ENCODE measurements around the gene CRNKL1.

The CRNKL1 gene

GRCh38 chr20:20021835-20022234 lies 30.4 kb downstream of the CRNKL1 start:
- Histone ChIP-seq H3K36me3 (ENCODE audit: insufficient read depth, low read length) (peaks cover 38% of the 10 kb centered on the region), H3K9me3 (ENCODE audit: low read depth, low read length) (no peaks in the 10 kb centered on the region), H3K9ac (ENCODE audit: insufficient read length) (no peak overlapping the region), H3K4me3 (no peak overlapping the region), H3K27ac (peak overlapping the region; percentile 11; the same call in 1 of the 2 replicates)
- no peak for TF ChIP-seq FOXP2 (optimal IDR thresholded peaks at IDR 0.05; ENCODE audit: control extremely low read depth, extremely low read length, insufficient read depth)
- no peak for TF ChIP-seq POLR2AphosphoS5 (IDR thresholded peaks at IDR 0.05; ENCODE audit: borderline replicate concordance, low read depth, low read length)
- no peak for TF ChIP-seq EZH2 (IDR thresholded peaks at IDR 0.05)
- DNase-seq (ENCODE audit: low read depth, low spot score): no peak

- Histone ChIP-seq H3K36me3 (ENCODE audit: insufficient read depth, low read length) (peaks cover 30% of the 10 kb centered on the region), H3K9me3 (ENCODE audit: low read depth, low read length) (no peaks in the 10 kb centered on the region), H3K9ac (ENCODE audit: insufficient read length) (no peak overlapping the region), H3K27ac (no peak overlapping the region), H3K4me3 (no peak overlapping the region)
- no peak for DNase-seq (ENCODE audit: low read depth, low spot score)
- TF ChIP-seq POLR2AphosphoS5 (IDR thresholded peaks at IDR 0.05; ENCODE audit: borderline replicate concordance, low read depth, low read length): no peak
- TF ChIP-seq EZH2 (IDR thresholded peaks at IDR 0.05): no peak
- TF ChIP-seq FOXP2 (optimal IDR thresholded peaks at IDR 0.05; ENCODE audit: control extremely low read depth, extremely low read length, insufficient read depth): no peak
Measured at GRCh38 chr20:20020908-20021307, 31.4 kb downstream of the CRNKL1 start.

GRCh38 chr20:20019123-20019522 lies 33.1 kb downstream of the CRNKL1 start:
- TF ChIP-seq FOXP2 (optimal IDR thresholded peaks at IDR 0.05; ENCODE audit: control extremely low read depth, extremely low read length, insufficient read depth) (no peak), EZH2 (IDR thresholded peaks at IDR 0.05) (no peak), POLR2AphosphoS5 (IDR thresholded peaks at IDR 0.05; ENCODE audit: borderline replicate concordance, low read depth, low read length) (no peak)
- no peak overlapping the region for H3K9ac ChIP-seq (ENCODE audit: insufficient read length)
- no peaks in the 10 kb centered on the region for H3K9me3 ChIP-seq (ENCODE audit: low read depth, low read length)
- no peak overlapping the region for H3K27ac ChIP-seq
- no peak for DNase-seq (ENCODE audit: low read depth, low spot score)
- H3K4me3 ChIP-seq: no peak overlapping the region; the same call in 1 of the 2 replicates
- peaks cover 19% of the 10 kb centered on the region for H3K36me3 ChIP-seq (ENCODE audit: insufficient read depth, low read length)

- Histone ChIP-seq H3K9me3 (ENCODE audit: low read depth, low read length) (no peaks in the 10 kb centered on the region), H3K4me3 (peak overlapping the region; percentile 96), H3K27ac (no peak overlapping the region), H3K9ac (ENCODE audit: insufficient read length) (peak overlapping the region; percentile 93), H3K36me3 (ENCODE audit: insufficient read depth, low read length) (peaks cover 17% of the 10 kb centered on the region)
- TF ChIP-seq FOXP2 (optimal IDR thresholded peaks at IDR 0.05; ENCODE audit: control extremely low read depth, extremely low read length, insufficient read depth): no peak
- no peak for TF ChIP-seq EZH2 (IDR thresholded peaks at IDR 0.05)
- TF ChIP-seq POLR2AphosphoS5 (IDR thresholded peaks at IDR 0.05; ENCODE audit: borderline replicate concordance, low read depth, low read length): no peak
- no peak for DNase-seq (ENCODE audit: low read depth, low spot score)
Measured at GRCh38 chr20:20018366-20018765, 33.9 kb downstream of the CRNKL1 start.

- H3K36me3 ChIP-seq (ENCODE audit: insufficient read depth, low read length): peaks cover 13% of the 10 kb centered on the region
- no peak overlapping the region for H3K27ac ChIP-seq
- peak overlapping the region; percentile 93 for H3K9ac ChIP-seq (ENCODE audit: insufficient read length)
- no peaks in the 10 kb centered on the region for H3K9me3 ChIP-seq (ENCODE audit: low read depth, low read length)
- TF ChIP-seq EZH2 (IDR thresholded peaks at IDR 0.05): no peak
- no peak for TF ChIP-seq POLR2AphosphoS5 (IDR thresholded peaks at IDR 0.05; ENCODE audit: borderline replicate concordance, low read depth, low read length)
- TF ChIP-seq FOXP2 (optimal IDR thresholded peaks at IDR 0.05; ENCODE audit: control extremely low read depth, extremely low read length, insufficient read depth): no peak
- peak overlapping the region; percentile 96 for H3K4me3 ChIP-seq
- no peak for DNase-seq (ENCODE audit: low read depth, low spot score)
Measured at GRCh38 chr20:20017844-20018185, 34.5 kb downstream of the CRNKL1 start.

GRCh38 chr20:20017001-20017843 lies 35.0 kb downstream of the CRNKL1 start, which contains the start of gene NAA20:
Gene NAA20 (plus strand): TSS chr20:20017362. CDS start chr20:20017397, 35 bp downstream.
- Histone ChIP-seq H3K27ac (no peak within 1 kb of the TSS; the same call in 1 of the 2 replicates), H3K4me3 (peak within 1 kb of the TSS; percentile 96), H3K36me3 (ENCODE audit: insufficient read depth, low read length) (peaks cover 8% of the 10 kb centered on the region), H3K9me3 (ENCODE audit: low read depth, low read length) (no peaks in the 10 kb centered on the region), H3K9ac (ENCODE audit: insufficient read length) (peak within 1 kb of the TSS; percentile 93)
- TF ChIP-seq EZH2 (IDR thresholded peaks at IDR 0.05) (no peak), FOXP2 (optimal IDR thresholded peaks at IDR 0.05; ENCODE audit: control extremely low read depth, extremely low read length, insufficient read depth) (peak; percentile 58), POLR2AphosphoS5 (IDR thresholded peaks at IDR 0.05; ENCODE audit: borderline replicate concordance, low read depth, low read length) (peak; percentile 77)
- DNase-seq (ENCODE audit: low read depth, low spot score): no peak

GRCh38 chr20:20014659-20015058 lies 37.6 kb downstream of the CRNKL1 start:
- H3K9ac ChIP-seq (ENCODE audit: insufficient read length): no peak overlapping the region
- no peak overlapping the region for H3K4me3 ChIP-seq
- no peak overlapping the region for H3K27ac ChIP-seq
- DNase-seq (ENCODE audit: low read depth, low spot score): no peak
- H3K36me3 ChIP-seq (ENCODE audit: insufficient read depth, low read length): peaks cover 5% of the 10 kb centered on the region
- H3K9me3 ChIP-seq (ENCODE audit: low read depth, low read length): no peaks in the 10 kb centered on the region
- TF ChIP-seq FOXP2 (optimal IDR thresholded peaks at IDR 0.05; ENCODE audit: control extremely low read depth, extremely low read length, insufficient read depth): no peak
- TF ChIP-seq EZH2 (IDR thresholded peaks at IDR 0.05): no peak
- no peak for TF ChIP-seq POLR2AphosphoS5 (IDR thresholded peaks at IDR 0.05; ENCODE audit: borderline replicate concordance, low read depth, low read length)

- Histone ChIP-seq H3K9ac (ENCODE audit: insufficient read length) (no peak overlapping the region), H3K9me3 (ENCODE audit: low read depth, low read length) (no peaks in the 10 kb centered on the region), H3K36me3 (ENCODE audit: insufficient read depth, low read length) (no peaks in the 10 kb centered on the region), H3K4me3 (no peak overlapping the region), H3K27ac (no peak overlapping the region)
- no peak for DNase-seq (ENCODE audit: low read depth, low spot score)
- no peak for TF ChIP-seq FOXP2 (optimal IDR thresholded peaks at IDR 0.05; ENCODE audit: control extremely low read depth, extremely low read length, insufficient read depth)
- TF ChIP-seq POLR2AphosphoS5 (IDR thresholded peaks at IDR 0.05; ENCODE audit: borderline replicate concordance, low read depth, low read length): no peak
- no peak for TF ChIP-seq EZH2 (IDR thresholded peaks at IDR 0.05)
Measured at GRCh38 chr20:20012541-20012940, 39.7 kb downstream of the CRNKL1 start.

All from SK-N-MC (cell line).